ENCODE results near the gene THOC7. TPM values are rescaled to one million over a fixed set of nuclear protein-coding genes. Genes with fewer than 3 reads are reported as not detected.

The THOC7 gene
- total RNA-seq = 54.0 and 54.6 TPM in 2 replicates

GRCh38 chr3:63863150-63864007 is at the start of gene THOC7, which contains the start of gene ATXN7:
THOC7 (minus strand) TSS chr3:63863805; CDS start chr3:63863790, 15 bp downstream.
ATXN7 (plus strand) TSS chr3:63863867; CDS start chr3:63912599, 48,732 bp downstream.

GRCh38 chr3:63911873-63912767 is 48.5 kb upstream of the THOC7 start, which contains the start of gene SCAANT1:
SCAANT1 (minus strand) TSS chr3:63912383.

DNA sequence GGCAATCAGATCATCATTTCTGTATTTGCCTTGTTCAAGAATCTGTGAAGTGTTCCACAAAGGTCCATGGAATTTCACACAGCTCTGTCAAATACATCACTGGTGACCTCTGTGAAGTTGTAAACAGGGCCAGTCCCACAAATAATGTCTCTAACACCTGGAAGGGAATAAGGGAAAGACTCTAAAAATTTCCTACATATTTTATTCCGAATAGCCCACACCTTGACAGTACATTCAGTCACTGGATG is 44.5 kb downstream of the THOC7 start, which contains the start of gene C3orf49:
TSS of gene C3orf49 (plus strand) at position 149 of the 248 bp plus-strand sequence. CDS start 173 bp downstream, outside the sequence.

Small RNA genes lying within 50 kb of the gene (small RNA-seq; reads per million reads assigned to genes)
- gene SCAANT1 = not detected

Other genes starting within 250 kb of the THOC7 start
- gene SNTN, start 211.1 kb downstream of the THOC7 start, total RNA-seq = not detected in 2 replicates
- not detected in 2 replicates for gene C3orf49, start 44.5 kb downstream of the THOC7 start, total RNA-seq
- 24.8 and 25.6 TPM in 2 replicates for gene ATXN7, start 62 bp upstream of the THOC7 start, total RNA-seq
- gene SCAANT1, start 48.6 kb upstream of the THOC7 start, total RNA-seq = not detected in 2 replicates
- 84.7 and 97.6 TPM in 2 replicates for gene PSMD6, start 159.7 kb upstream of the THOC7 start, total RNA-seq

Data from articular chondrocyte of knee joint (primary cell).